Stimulated activated CD8-positive, alpha-beta memory T cell treated with anti-CD3 and anti-CD28 coated beads, Interleukin-4, amount 100 ng/mL, for 24 hours (primary cell): ENCODE measurements around the gene DSG4.

Source experiments
- DNase-seq: peaks from one replicate; pipeline ENCODE4 v3.0.0-alpha.2; 2020; ENCODE audit warnings: low read depth

Gene DSG4

GRCh38 chr18:31450409-31450808 is 73.8 kb downstream of the DSG4 start:
- no peak for DNase-seq

DNA sequence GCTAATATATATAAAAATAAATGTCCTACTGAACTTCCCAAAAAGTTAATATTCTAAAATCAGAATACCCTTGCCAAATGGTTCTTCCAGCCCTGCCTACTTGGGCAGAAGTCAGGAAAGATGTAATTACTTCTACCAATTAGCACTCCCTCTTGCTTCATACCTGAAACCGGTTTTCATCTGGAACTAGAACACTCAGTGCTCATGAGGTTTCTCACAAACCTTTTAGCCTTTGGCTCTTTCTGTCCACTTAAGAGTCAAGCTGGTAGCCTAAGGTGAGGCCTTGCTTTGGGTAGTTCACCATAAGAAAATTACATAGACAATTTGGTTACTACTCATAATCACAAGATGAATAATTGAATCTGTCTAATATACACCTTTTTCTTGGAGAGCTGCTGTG is 75.0 kb downstream of the DSG4 start:
- DNase-seq: no peak

DNA sequence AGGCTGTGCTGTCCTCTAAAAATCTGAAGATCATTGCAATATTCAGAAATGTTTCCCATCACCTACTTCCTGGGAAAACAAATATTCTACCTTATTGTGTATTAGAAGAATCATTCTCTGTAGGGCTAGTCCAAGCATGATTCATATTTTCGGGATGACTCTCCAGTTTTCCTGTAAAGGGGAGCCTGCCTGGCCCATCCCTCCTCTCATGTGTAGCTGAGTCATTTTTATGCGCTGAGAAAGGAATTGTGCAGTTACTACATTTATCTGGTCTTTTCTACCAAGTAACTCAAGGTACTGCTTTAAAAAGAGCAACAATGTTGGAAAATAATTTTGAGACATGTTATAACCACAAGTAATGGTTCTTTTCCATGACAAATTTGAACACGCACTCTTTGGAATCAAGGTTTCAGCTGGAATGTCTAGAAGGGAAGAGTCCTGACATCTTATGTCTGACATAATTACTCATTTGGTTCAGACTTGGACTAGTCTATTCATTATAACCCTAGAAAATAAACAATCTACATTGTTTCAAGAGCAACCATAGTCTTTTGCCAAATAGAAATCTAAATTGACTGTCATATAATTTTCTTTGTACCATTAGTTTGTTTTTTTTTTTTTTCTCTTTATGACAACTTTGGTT is 77.6 kb downstream of the DSG4 start:
- DNase-seq: no peak
